PC-9 (cell line): ENCODE data around the gene TPH1.

Source experiments
- CTCF ChIP-seq: fragments of 200-600 bp; sonication (generic); conservative IDR thresholded peaks from 2 replicates; pipeline ENCODE4 v1.6.1; 2017; ENCODE audit warnings: mixed run types, antibody characterized with exemption, mild to moderate bottlenecking, moderate library complexity
- EZH2 ChIP-seq: fragments of 200-600 bp; sonication (generic); IDR thresholded peaks from 2 replicates; pipeline ENCODE4 v1.8.0; 2017; ENCODE audit warnings: antibody characterized with exemption, low read depth

- TF ChIP-seq CTCF (no peak), EZH2 (no peak)
Measured at GRCh38 chr11:18064450-18065054, 18.5 kb upstream of the TPH1 start.
